CD1c-positive myeloid dendritic cell (primary cell): ENCODE measurements around the gene UNC13A.
A peak's percentile ranks its signal among the peaks of the same experiment; 100 is the strongest.
"Not testable (repeated sequence)": the region's sequence is repeated elsewhere in the genome, so short reads cannot be mapped to it uniquely, and the experiment has no call there.

Experiments
- DNase-seq: peaks from one replicate; pipeline ENCODE4 v3.0.0-alpha.2; 2016; ENCODE audit errors: extremely low spot score

UNC13A gene

GRCh38 chr19:17604372-17605025 is 83.7 kb downstream of the UNC13A start:
- DNase-seq, result no peak

GRCh38 chr19:17602872-17603510 is 85.2 kb downstream of the UNC13A start:
- peak; percentile 63 for DNase-seq

- DNase-seq, result no peak
These were observed 85.9 kb downstream of the UNC13A start for GRCh38 chr19:17602217-17602616.

- no peak for DNase-seq
These were observed 86.5 kb downstream of the UNC13A start for GRCh38 chr19:17601683-17602082.

- DNase-seq, result no peak
These were observed 88.4 kb downstream of the UNC13A start for GRCh38 chr19:17599780-17600179.

- no peak for DNase-seq
These were observed 89.2 kb downstream of the UNC13A start for GRCh38 chr19:17598953-17599352.

GRCh38 chr19:17598063-17598462 is 90.1 kb downstream of the UNC13A start:
- DNase-seq, result not testable (repeated sequence)

GRCh38 chr19:17594296-17594695 is 93.9 kb downstream of the UNC13A start:
- DNase-seq, result not testable (repeated sequence)

GRCh38 chr19:17590866-17591265 is 97.3 kb downstream of the UNC13A start:
- DNase-seq, result no peak

GRCh38 chr19:17585395-17585794 is 102.8 kb downstream of the UNC13A start:
- not testable (repeated sequence) for DNase-seq

GRCh38 chr19:17584132-17584531 is 104.0 kb downstream of the UNC13A start:
- no peak for DNase-seq

GRCh38 chr19:17582613-17583012 is 105.5 kb downstream of the UNC13A start:
- DNase-seq, result no peak

- no peak for DNase-seq
These were observed 106.8 kb downstream of the UNC13A start for GRCh38 chr19:17581211-17581874.

GRCh38 chr19:17580470-17581144 is 107.5 kb downstream of the UNC13A start:
- DNase-seq, result no peak

- DNase-seq, result peak; percentile 78
These were observed 108.4 kb downstream of the UNC13A start for GRCh38 chr19:17579661-17580244.

- DNase-seq, result peak; percentile 69
These were observed 110.6 kb downstream of the UNC13A start for GRCh38 chr19:17577457-17578097.

GRCh38 chr19:17576758-17577456 is 111.2 kb downstream of the UNC13A start:
- peak; percentile 46 for DNase-seq

- no peak for DNase-seq
These were observed 112.0 kb downstream of the UNC13A start for GRCh38 chr19:17575871-17576757.

GRCh38 chr19:17572638-17573037 is 115.5 kb downstream of the UNC13A start:
- DNase-seq, result no peak

- no peak for DNase-seq
These were observed 117.4 kb downstream of the UNC13A start for GRCh38 chr19:17570791-17571190.
